HepG2 (cell line): ENCODE measurements around the gene CTSA. TPM values are rescaled to one million over a fixed set of nuclear protein-coding genes. Genes with fewer than 3 reads are reported as not detected.

Experiments
- BCL3 ChIP-seq: sonication (generic); formaldehyde crosslinking; IDR thresholded peaks from 2 replicates; pipeline ENCODE4 v1.5.1; 2020; ENCODE audit warnings: mild to moderate bottlenecking, missing genetic modification reagents, moderate library complexity
- CBX5 ChIP-seq: sonication (generic); formaldehyde crosslinking; IDR thresholded peaks from 2 replicates; pipeline ENCODE4 v1.4.0; 2020; ENCODE audit warnings: missing genetic modification reagents, borderline replicate concordance
- CEBPB ChIP-seq: IDR thresholded peaks from 2 replicates; pipeline ENCODE4 v1.6.1; 2011; ENCODE audit warnings: low read depth, low read length, improper control_type of control experiment, borderline replicate concordance
- HIVEP1 ChIP-seq: sonication (generic); formaldehyde crosslinking; IDR thresholded peaks from 2 replicates; pipeline ENCODE4 v1.4.0; 2020; ENCODE audit warnings: mild to moderate bottlenecking, missing genetic modification reagents
- HOXD1 ChIP-seq: sonication (generic); formaldehyde crosslinking; IDR thresholded peaks from 2 replicates; pipeline ENCODE4 v1.5.0; 2020; ENCODE audit warnings: missing genetic modification reagents
- KLF6 ChIP-seq: IDR thresholded peaks from 2 replicates; pipeline ENCODE4 v1.8.0; 2016; ENCODE audit warnings: missing biosample characterization, missing genetic modification reagents
- MATR3 ChIP-seq: sonication (generic); formaldehyde crosslinking; IDR thresholded peaks from 2 replicates; pipeline ENCODE4 v1.4.0; 2020; ENCODE audit warnings: missing genetic modification reagents
- NFE2L1 ChIP-seq: sonication (generic); formaldehyde crosslinking; IDR thresholded peaks from 2 replicates; pipeline ENCODE4 v1.4.0; 2020; ENCODE audit warnings: missing genetic modification reagents, mild to moderate bottlenecking, borderline replicate concordance
- RAD51 ChIP-seq: fragments of 450-650 bp; IDR thresholded peaks from 2 replicates; pipeline ENCODE4 v1.6.1; 2016; ENCODE audit warnings: borderline replicate concordance
- RBM22 ChIP-seq: fragments of 200-400 bp; formaldehyde crosslinking; optimal IDR thresholded peaks from 2 replicates; pipeline ENCODE3; 2017; ENCODE audit warnings: mild to moderate bottlenecking, low read length, moderate library complexity
- SALL2 ChIP-seq: sonication (generic); formaldehyde crosslinking; IDR thresholded peaks from 2 replicates; pipeline ENCODE4 v1.8.1; 2023; ENCODE audit warnings: mild to moderate bottlenecking, missing genetic modification reagents, inconsistent platforms
- TFDP2 ChIP-seq: sonication (generic); formaldehyde crosslinking; IDR thresholded peaks from 2 replicates; pipeline ENCODE4 v1.4.0; 2020; ENCODE audit warnings: missing genetic modification reagents
- ZBTB1 ChIP-seq: sonication (generic); formaldehyde crosslinking; IDR thresholded peaks from 2 replicates; pipeline ENCODE4 v1.4.0; 2020; ENCODE audit warnings: missing genetic modification reagents, borderline replicate concordance
- ZFP36L2 ChIP-seq: sonication (generic); formaldehyde crosslinking; IDR thresholded peaks from 2 replicates; pipeline ENCODE4 v1.4.0; 2020; ENCODE audit warnings: missing genetic modification reagents
- ZFP37 ChIP-seq: sonication (generic); formaldehyde crosslinking; IDR thresholded peaks from 2 replicates; pipeline ENCODE4 v1.4.0; 2020; ENCODE audit warnings: missing genetic modification reagents, borderline replicate concordance
- ZFP91 ChIP-seq: sonication (generic); formaldehyde crosslinking; IDR thresholded peaks from 2 replicates; pipeline ENCODE4 v1.9.0; 2022; ENCODE audit warnings: missing genetic modification reagents, mild to moderate bottlenecking, borderline replicate concordance
- ZNF616 ChIP-seq: sonication (generic); formaldehyde crosslinking; IDR thresholded peaks from 2 replicates; pipeline ENCODE4 v1.5.0; 2020; ENCODE audit warnings: low read depth, mild to moderate bottlenecking, missing genetic modification reagents
- ZNF672 ChIP-seq: sonication (generic); formaldehyde crosslinking; IDR thresholded peaks from 2 replicates; pipeline ENCODE4 v1.8.1; 2022; ENCODE audit warnings: missing genetic modification reagents
- ZNF7 ChIP-seq: IDR thresholded peaks from 2 replicates; pipeline ENCODE4 v1.6.1; 2016; ENCODE audit warnings: missing biosample characterization, missing genetic modification reagents
- ZNF720 ChIP-seq: sonication (generic); formaldehyde crosslinking; IDR thresholded peaks from 2 replicates; pipeline ENCODE4 v1.4.0; 2020; ENCODE audit warnings: missing genetic modification reagents
- polyA plus RNA-seq, 8 experiments: library from polyadenylated mRNA; depleted of rRNA in 3 of 8; stranded (reverse) in 7 of 8; unstranded in 1 of 8; fragments of >200 nt; fragmentation: Illumina TruSeq in 4 of 8; extraction: Trizol in 4 of 8; gene quantifications; 2 replicates each; pipeline versions ENCODE4 v1.2.1 to v1.2.3, GENCODE V29; 2011 to 2016; ENCODE audit warnings: low read depth in 4 of 8, missing spikeins in 1 of 8, mixed read lengths in 1 of 8; ENCODE audit not compliant: insufficient read depth in 1 of 8
- total RNA-seq, 5 experiments: library from RNA; depleted of rRNA; stranded (reverse); fragments of >200 nt; fragmentation: Illumina TruSeq; extraction: Trizol; gene quantifications; 2 replicates each; pipeline ENCODE4 v1.2.3, GENCODE V29; 2016; ENCODE audit warnings: low read depth in 1 of 5
- TF ChIP-seq, protein P1 (sequence below): sonication (generic); formaldehyde crosslinking; IDR thresholded peaks from 2 replicates; pipeline ENCODE4 v1.4.0; 2020; ENCODE audit warnings: mild to moderate bottlenecking, missing genetic modification reagents
- TF ChIP-seq, protein P2 (sequence below): sonication (generic); formaldehyde crosslinking; IDR thresholded peaks from 2 replicates; pipeline ENCODE4 v1.5.0; 2020; ENCODE audit warnings: mild to moderate bottlenecking, missing genetic modification reagents

The CTSA gene
- total and polyA plus RNA-seq, 2 of the 13 experiments (the other 11 are each of a cell fraction or from before 2014, with no cell fraction given): 202 to 231 TPM

- TF ChIP-seq ZFP91 (CRISPR knock-in tag): peak; percentile 16; the same call in 1 of the 2 replicates
- TF ChIP-seq, protein P1, sequence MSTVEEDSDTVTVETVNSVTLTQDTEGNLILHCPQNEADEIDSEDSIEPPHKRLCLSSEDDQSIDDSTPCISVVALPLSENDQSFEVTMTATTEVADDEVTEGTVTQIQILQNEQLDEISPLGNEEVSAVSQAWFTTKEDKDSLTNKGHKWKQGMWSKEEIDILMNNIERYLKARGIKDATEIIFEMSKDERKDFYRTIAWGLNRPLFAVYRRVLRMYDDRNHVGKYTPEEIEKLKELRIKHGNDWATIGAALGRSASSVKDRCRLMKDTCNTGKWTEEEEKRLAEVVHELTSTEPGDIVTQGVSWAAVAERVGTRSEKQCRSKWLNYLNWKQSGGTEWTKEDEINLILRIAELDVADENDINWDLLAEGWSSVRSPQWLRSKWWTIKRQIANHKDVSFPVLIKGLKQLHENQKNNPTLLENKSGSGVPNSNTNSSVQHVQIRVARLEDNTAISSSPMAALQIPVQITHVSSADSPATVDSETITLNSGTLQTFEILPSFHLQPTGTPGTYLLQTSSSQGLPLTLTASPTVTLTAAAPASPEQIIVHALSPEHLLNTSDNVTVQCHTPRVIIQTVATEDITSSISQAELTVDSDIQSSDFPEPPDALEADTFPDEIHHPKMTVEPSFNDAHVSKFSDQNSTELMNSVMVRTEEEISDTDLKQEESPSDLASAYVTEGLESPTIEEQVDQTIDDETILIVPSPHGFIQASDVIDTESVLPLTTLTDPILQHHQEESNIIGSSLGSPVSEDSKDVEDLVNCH (CRISPR knock-in tag): no peak
- TF ChIP-seq CBX5 (CRISPR knock-in tag): no peak
- no peak for TF ChIP-seq CEBPB
- TF ChIP-seq ZNF7 (CRISPR knock-in tag): no peak
- no peak for TF ChIP-seq RBM22
- no peak for TF ChIP-seq ZFP37
- 0 out of 2 replicates have a peak, but pooled peaks have one; percentile 14 for TF ChIP-seq BCL3 (CRISPR knock-in tag)
- TF ChIP-seq ZBTB1 (CRISPR knock-in tag): no peak
- peak; percentile 8; the same call in 1 of the 2 replicates for TF ChIP-seq RAD51
- TF ChIP-seq NFE2L1 (CRISPR knock-in tag): no peak
- no peak for TF ChIP-seq ZNF672 (CRISPR knock-in tag)
- no peak for TF ChIP-seq MATR3
- TF ChIP-seq, protein P2, sequence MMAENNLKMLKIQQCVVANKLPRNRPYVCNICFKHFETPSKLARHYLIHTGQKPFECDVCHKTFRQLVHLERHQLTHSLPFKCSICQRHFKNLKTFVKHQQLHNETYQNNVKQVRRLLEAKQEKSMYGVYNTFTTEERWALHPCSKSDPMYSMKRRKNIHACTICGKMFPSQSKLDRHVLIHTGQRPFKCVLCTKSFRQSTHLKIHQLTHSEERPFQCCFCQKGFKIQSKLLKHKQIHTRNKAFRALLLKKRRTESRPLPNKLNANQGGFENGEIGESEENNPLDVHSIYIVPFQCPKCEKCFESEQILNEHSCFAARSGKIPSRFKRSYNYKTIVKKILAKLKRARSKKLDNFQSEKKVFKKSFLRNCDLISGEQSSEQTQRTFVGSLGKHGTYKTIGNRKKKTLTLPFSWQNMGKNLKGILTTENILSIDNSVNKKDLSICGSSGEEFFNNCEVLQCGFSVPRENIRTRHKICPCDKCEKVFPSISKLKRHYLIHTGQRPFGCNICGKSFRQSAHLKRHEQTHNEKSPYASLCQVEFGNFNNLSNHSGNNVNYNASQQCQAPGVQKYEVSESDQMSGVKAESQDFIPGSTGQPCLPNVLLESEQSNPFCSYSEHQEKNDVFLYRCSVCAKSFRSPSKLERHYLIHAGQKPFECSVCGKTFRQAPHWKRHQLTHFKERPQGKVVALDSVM: no peak
- TF ChIP-seq TFDP2 (CRISPR knock-in tag): no peak; the same call in 1 of the 2 replicates
- TF ChIP-seq ZNF616: no peak
- TF ChIP-seq HOXD1 (CRISPR knock-in tag): no peak
- no peak for TF ChIP-seq SALL2
- TF ChIP-seq KLF6 (CRISPR knock-in tag): no peak
- no peak for TF ChIP-seq ZNF720 (CRISPR knock-in tag)
- peak; percentile 35; the same call in 1 of the 2 replicates for TF ChIP-seq HIVEP1 (CRISPR knock-in tag)
- TF ChIP-seq ZFP36L2 (CRISPR knock-in tag): no peak
Observed at GRCh38 chr20:45911486-45912343, 20.6 kb downstream of the CTSA start, which contains the start of gene PLTP (continued).
